ENCODE data around the gene TRIO. TPM values are rescaled to one million over a fixed set of nuclear protein-coding genes. Genes with fewer than 3 reads are reported as not detected.

The TRIO gene
- total and polyA plus RNA-seq, 7 donors: 18.5 to 77.5 (median 35.0) TPM

DNA sequence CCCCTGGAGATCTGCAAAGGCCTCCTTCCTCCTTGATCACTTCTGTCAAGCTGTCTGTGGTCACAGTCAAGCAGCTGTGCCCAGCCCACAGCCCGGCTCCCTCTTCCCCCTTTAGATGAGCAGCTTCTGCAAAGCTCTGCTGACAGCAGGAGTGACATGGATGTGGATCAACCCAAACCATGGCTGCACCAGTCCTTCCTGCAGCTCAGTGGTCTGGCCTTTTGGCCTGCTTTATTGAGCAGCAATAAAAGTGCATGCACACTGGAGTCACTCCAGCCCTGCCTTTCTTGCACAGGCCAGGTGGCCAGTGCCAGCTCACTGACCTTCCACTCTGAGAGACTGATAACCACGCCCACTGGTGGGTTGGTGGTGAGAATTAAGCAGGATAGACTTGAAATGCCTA is 347.2 kb downstream of the TRIO start:
- Histone ChIP-seq H3K27me3 (ENCODE audit: insufficient read depth in 3 of 3, low read length in 2 of 3) (no peaks in the 10 kb centered on the region), H3K4me3 (no peak overlapping the region), H3K36me3 (ENCODE audit: insufficient read depth in 1 of 2, low read depth in 1 of 2) (peaks cover 9 to 94% of the 10 kb centered on the region in 2 donors), H3K9me3 (no peaks in the 10 kb centered on the region), H3K4me1 (peaks cover 8% of the 10 kb centered on the region), H3K27ac (no peak overlapping the region)
- 58 to 86% (median 72%) methylated on average over 2 of the region's 2 CpGs for WGBS, 3 donors
- DNase-seq (no peak), ATAC-seq (peak in 2 of 4 donors; percentile 33 to 42)
- intact Hi-C loops (cut with DNase I): no loop called here
- TF ChIP-seq, protein P1, sequence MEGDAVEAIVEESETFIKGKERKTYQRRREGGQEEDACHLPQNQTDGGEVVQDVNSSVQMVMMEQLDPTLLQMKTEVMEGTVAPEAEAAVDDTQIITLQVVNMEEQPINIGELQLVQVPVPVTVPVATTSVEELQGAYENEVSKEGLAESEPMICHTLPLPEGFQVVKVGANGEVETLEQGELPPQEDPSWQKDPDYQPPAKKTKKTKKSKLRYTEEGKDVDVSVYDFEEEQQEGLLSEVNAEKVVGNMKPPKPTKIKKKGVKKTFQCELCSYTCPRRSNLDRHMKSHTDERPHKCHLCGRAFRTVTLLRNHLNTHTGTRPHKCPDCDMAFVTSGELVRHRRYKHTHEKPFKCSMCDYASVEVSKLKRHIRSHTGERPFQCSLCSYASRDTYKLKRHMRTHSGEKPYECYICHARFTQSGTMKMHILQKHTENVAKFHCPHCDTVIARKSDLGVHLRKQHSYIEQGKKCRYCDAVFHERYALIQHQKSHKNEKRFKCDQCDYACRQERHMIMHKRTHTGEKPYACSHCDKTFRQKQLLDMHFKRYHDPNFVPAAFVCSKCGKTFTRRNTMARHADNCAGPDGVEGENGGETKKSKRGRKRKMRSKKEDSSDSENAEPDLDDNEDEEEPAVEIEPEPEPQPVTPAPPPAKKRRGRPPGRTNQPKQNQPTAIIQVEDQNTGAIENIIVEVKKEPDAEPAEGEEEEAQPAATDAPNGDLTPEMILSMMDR (IDR thresholded peaks at IDR 0.05): no peak

DNA sequence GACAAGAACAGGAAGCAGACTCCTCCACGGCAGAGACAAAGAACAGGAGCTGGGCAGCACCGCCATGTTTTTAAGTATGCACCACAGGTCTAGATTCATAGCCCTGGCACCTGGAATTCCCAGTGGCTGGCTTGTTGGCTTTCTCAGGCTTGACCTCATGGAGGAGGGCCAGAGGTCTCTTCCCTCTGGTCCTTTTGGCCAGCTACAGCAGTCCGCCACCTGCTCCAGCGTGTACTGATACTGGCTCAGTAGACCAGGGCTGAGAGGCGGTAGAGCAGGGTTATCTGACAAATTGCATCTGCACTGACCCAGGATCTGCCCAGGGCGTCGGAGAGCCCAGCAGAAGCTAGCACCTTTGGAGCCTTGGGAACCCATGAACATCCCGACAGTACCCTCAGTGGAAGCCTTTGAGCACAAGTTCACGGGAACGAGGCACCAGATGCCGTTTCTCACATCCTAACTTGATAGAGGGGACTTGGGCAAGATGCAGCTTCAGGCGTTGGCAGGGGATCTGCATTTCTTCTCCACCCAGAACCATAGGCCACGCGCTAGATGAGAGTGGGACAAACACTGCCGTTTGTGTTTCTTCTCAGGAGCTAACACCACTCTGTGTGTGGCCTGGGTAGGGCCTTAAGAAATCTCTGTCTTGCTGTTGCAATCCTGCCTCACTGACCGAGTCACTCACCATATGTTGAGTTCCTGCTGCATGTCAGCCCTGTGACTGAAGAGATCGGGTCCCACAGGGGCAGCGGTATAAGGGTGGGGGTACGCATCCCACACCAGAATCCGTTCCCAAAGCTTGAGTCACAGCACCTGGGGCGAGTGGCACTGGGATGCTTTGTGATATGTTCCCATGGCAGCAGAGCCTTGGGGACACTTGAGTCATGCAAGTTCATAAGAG is 348.1 kb downstream of the TRIO start:
- H3K4me3 ChIP-seq: no peak overlapping the region
- WGBS, 3 donors: 66 to 80% (median 69%) methylated on average over 21 of the region's 21 CpGs
- no peaks in the 10 kb centered on the region for H3K9me3 ChIP-seq
- TF ChIP-seq, protein P1 (IDR thresholded peaks at IDR 0.05): no peak
- H3K4me1 ChIP-seq: peaks cover 8% of the 10 kb centered on the region
- intact Hi-C loops (cut with DNase I): no loop called here
- DNase-seq: peak; percentile 42 to 64
- peak; percentile 68 to 72 (median 70) for ATAC-seq
- no peaks in the 10 kb centered on the region for H3K27me3 ChIP-seq (ENCODE audit: insufficient read depth in 3 of 3, low read length in 2 of 3)
- no peak overlapping the region for H3K27ac ChIP-seq
- H3K36me3 ChIP-seq (ENCODE audit: insufficient read depth in 1 of 2, low read depth in 1 of 2): peaks cover 9 to 94% of the 10 kb centered on the region in 2 donors

DNA sequence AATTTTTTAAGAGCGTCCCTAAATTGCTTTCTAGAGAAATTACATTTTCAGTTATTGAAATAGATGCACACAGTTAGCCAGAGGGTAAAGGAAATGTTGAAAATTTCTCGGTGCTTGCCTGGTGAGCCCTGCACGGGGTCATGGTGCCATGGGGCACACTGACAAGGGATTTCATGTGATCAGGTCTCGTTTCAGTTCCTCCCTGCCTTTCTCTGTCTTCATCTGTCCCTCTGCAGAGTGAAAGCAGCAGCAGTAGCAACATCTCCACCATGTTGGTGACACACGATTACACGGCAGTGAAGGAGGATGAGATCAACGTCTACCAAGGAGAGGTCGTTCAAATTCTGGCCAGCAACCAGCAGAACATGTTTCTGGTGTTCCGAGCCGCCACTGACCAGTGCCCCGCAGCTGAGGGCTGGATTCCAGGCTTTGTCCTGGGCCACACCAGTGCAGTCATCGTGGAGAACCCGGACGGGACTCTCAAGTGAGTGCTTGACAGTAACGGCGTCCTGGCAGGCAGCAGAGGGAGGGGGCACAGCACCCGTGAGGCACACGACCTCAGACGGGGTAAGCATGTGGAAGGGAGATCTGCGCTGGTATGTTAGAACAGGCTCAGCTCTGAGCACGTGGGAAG is 349.3 kb downstream of the TRIO start:
- intact Hi-C loops (cut with DNase I): no loop called here
- DNase-seq (no peak), ATAC-seq (no peak)
- Histone ChIP-seq H3K4me3 (no peak overlapping the region), H3K27ac (no peak overlapping the region), H3K36me3 (ENCODE audit: insufficient read depth in 1 of 2, low read depth in 1 of 2) (peaks cover 8 to 95% of the 10 kb centered on the region in 2 donors), H3K27me3 (ENCODE audit: insufficient read depth in 3 of 3, low read length in 2 of 3) (no peaks in the 10 kb centered on the region), H3K4me1 (peaks cover 8% of the 10 kb centered on the region), H3K9me3 (no peaks in the 10 kb centered on the region)
- 79 to 83% (median 79%) methylated on average over 21 of the region's 21 CpGs for WGBS, 3 donors
- TF ChIP-seq, protein P1 (IDR thresholded peaks at IDR 0.05): no peak

DNA sequence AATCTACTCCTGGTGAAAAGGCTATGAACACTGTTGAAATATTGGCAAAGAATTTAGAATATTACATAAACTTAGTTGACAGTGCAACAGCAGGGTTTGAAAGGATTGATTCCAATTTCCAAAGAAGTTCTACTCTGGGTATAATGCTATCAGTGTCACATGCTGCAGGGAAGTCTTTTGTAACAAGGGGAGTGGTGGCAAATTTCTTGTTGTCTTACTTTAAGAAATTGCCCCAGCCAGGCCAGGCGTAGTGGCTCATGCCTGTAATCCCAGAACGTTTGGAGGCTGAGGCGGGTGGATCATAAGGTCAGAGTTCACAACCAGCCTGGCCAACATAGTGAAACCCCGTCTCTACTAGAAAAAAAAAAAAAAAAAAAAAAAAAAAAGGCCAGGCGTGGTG is 352.2 kb downstream of the TRIO start:
- TF ChIP-seq, protein P1 (IDR thresholded peaks at IDR 0.05): no peak
- Histone ChIP-seq H3K4me1 (peaks cover 8% of the 10 kb centered on the region), H3K4me3 (no peak overlapping the region), H3K27me3 (ENCODE audit: insufficient read depth in 3 of 3, low read length in 2 of 3) (no peaks in the 10 kb centered on the region), H3K36me3 (ENCODE audit: insufficient read depth in 1 of 2, low read depth in 1 of 2) (peaks cover 5 to 100% of the 10 kb centered on the region in 2 donors), H3K9me3 (no peaks in the 10 kb centered on the region), H3K27ac (no peak overlapping the region)
- ATAC-seq (no peak), DNase-seq (no peak)
- intact Hi-C loops (cut with DNase I): no loop called here
- WGBS, 3 donors: 73 to 84% (median 79%) methylated on average over 4 to 5 of the region's 5 CpGs

Data from psoas muscle (tissue), 8 donors.